GM10266 (cell line): ENCODE measurements around the gene CEP104.

Source experiments
- DNase-seq: peaks from one replicate; pipeline ENCODE4 v3.0.0; 2012; ENCODE audit errors: extremely low spot score
- CTCF ChIP-seq: IDR thresholded peaks from 2 replicates; pipeline ENCODE4 v1.5.1; 2012; ENCODE audit warnings: mild to moderate bottlenecking, low read depth; ENCODE audit not compliant: control insufficient read depth, insufficient read depth; ENCODE audit errors: missing control alignments

The CEP104 gene

GRCh38 chr1:3841491-3841890 lies 15.5 kb downstream of the CEP104 start:
- no peak for TF ChIP-seq CTCF
- DNase-seq = no peak

DNA sequence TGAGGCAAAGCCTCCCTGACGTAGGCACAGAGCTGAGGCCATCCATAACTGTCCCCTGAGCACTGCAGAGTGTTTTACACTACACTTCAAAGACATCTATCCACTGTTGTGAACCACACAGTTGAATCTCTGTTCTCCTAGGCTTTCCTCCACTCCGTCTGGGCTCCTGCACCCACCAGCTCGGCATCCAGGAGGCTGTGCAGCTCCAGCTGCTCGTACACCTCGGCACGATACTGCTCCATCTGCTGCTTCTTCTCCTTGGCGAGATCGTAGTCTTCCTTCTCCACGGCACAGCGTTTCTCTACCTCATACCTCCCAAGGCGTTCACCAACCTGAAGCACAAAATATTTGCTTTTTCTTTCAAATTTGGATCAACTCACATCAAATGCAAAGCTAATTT lies 18.2 kb downstream of the CEP104 start:
- TF ChIP-seq CTCF = no peak
- no peak for DNase-seq

DNA sequence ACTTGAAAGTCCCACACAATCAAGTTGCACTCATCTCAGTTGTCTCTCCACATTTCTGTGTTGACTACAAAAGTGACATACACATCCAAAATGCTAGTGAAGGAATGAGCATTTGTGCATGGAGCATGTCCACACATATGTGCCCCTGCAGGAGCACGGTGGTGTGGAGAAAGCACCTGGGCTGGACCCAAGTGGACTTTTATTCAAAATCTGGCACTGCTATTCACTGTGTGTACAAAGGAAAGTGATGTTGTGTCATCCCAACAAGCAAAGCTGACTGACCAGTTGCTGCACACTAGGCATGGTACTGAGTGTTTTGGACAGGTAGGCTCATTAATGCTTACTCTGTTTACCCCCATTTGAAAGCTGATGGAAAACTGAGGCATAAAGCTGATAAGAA lies 19.3 kb downstream of the CEP104 start:
- TF ChIP-seq CTCF = no peak
- no peak for DNase-seq

- no peak for DNase-seq
- TF ChIP-seq CTCF = no peak
These were observed 19.8 kb downstream of the CEP104 start for GRCh38 chr1:3837200-3837599.

DNA sequence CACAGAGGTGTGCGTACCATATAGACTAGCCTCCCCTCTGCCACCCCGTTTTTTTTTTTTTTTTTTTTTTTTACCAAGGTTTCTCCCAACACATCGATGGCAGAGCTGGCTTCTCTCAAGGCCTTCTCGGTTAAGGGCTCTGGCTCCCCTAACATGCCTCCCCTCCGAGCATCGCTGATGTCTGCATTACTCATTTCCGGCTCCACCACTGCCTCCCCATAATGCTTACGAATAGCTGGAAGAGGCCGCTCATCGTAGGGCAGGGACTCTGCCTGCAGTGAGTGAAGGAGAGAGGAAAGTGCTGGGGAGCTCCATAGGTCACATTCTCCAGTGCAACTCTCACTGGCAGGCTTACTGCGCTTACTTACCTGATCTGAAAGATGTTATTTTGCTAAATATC lies 20.6 kb downstream of the CEP104 start:
- DNase-seq = no peak
- TF ChIP-seq CTCF = no peak

DNA sequence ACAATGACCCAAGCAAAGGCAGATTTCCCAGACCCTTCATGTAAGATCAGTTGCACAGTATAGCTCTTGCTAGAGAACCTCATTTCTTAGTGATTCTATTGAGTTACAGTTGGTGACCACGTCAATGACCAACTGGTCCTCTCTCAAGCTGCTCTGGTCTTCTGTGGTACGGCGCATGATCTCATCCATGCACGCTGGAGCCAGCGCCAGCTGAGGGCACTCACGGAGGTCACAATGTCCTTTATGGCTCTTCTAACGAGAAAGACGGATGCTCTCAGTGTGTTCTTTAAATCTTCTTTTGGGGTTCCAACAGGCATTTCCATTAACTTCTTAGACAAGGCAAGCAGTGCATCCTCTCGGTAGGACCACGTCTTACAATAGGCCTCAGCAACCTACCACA lies 22.3 kb downstream of the CEP104 start:
- DNase-seq = no peak
- TF ChIP-seq CTCF = no peak

DNA sequence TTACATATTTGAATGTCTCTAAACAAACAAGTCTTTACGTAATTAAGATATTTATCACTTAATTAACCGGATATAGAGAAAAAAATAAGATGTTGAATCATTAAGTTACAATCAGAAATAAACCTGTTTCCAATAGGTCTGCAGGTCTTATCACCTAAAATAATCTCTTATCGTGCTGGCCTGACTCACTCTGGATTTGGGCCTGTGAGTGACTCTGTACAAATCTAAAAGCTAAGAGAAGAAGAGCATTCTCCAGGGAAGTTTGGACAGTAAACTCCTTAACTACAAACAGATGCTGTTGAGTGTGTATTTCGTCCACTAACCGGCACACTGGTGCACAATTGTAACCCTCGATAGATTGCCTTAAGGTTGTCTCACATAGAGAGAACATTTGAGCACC lies 25.3 kb downstream of the CEP104 start:
- TF ChIP-seq CTCF = no peak
- DNase-seq = no peak

DNA sequence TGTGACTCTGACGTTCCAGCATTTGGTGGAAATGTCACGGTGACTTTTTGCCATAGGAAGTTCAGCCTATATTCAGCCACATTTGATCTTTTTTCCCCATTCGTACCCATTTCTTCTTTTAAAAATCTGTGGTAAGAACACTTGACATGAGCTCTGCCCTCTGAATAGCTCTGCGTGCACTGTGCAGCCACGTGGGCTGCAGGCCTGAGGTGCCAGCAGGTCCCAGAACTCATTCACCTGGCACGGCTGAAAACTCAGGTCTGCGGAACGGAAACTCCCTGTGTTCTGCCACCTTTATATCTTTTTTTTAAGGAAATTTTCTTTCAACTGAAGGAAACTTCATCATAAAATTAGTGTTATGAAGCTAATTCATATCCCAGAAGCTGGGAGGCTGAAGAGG lies 28.6 kb downstream of the CEP104 start:
- TF ChIP-seq CTCF = no peak
- DNase-seq = no peak
